GM12891 (cell line): ENCODE results near the gene TMEM115.
A peak's percentile ranks its signal among the peaks of the same experiment; 100 is the strongest.

Experiments used
- POLR2A ChIP-seq: IDR thresholded peaks from 2 replicates; pipeline ENCODE4 v1.6.1; 2011; ENCODE audit warnings: low read depth, low read length, control low read depth
- POLR2AphosphoS5 ChIP-seq: IDR thresholded peaks from 2 replicates; pipeline ENCODE4 v1.6.1; 2011; ENCODE audit warnings: low read depth, low read length, control low read depth

DNA sequence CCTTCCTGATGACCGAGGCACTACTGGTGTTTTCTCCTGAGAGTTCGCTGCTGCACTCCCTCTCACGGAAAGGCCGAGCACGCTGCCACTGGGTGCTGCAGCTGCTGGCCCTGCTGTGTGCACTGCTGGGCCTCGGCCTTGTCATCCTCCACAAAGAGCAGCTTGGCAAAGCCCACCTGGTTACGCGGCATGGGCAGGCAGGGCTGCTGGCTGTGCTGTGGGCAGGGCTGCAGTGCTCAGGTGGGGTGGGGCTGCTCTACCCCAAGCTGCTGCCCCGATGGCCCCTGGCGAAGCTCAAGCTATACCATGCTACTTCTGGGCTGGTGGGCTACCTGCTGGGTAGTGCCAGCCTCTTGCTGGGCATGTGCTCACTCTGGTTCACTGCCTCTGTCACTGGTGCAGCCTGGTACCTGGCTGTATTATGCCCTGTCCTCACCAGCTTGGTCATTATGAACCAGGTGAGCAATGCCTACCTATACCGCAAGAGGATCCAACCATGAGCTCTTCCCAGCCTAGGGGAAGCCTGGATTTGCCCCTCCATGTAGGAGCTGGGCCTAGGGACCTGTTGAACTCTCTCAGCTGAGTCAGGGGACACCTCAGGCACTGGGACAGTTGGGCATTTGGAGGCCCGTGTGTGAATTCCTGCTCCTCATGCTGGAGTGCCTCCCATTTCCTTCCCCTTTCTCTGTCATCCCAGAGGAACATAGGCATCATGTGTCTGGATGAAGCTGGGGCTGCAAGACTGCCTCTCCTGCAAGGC lies 5.9 kb downstream of the TMEM115 start:
- 0 out of 2 replicates have a peak, but pooled peaks have one; percentile 13 for TF ChIP-seq POLR2A
- peak; percentile 48; the same call in 1 of the 2 replicates for TF ChIP-seq POLR2AphosphoS5
